ENCODE results near the gene LYST.

Gene LYST

DNA sequence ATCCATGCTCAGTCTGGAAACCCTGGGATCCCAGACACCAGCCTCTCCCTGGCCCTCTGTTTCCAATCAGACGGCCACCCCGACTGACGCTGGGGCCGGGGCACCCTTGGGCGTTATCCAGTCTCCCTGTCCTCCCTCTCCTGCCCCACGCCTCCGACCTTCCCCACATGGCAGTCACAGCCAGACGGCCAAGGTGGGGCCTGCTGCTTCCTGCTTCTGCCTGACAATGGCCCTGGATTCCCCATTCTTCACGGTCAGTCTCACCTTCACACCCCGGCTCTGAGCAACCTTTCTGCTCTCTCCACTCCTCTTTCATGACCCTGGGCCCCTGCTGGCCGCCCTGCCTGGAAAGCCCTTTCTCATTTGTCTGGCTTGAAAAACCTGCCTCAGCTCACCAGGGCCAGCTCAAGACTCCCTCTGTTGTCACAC, 223.7 kb downstream of the LYST start:
- TF ChIP-seq, protein P1, sequence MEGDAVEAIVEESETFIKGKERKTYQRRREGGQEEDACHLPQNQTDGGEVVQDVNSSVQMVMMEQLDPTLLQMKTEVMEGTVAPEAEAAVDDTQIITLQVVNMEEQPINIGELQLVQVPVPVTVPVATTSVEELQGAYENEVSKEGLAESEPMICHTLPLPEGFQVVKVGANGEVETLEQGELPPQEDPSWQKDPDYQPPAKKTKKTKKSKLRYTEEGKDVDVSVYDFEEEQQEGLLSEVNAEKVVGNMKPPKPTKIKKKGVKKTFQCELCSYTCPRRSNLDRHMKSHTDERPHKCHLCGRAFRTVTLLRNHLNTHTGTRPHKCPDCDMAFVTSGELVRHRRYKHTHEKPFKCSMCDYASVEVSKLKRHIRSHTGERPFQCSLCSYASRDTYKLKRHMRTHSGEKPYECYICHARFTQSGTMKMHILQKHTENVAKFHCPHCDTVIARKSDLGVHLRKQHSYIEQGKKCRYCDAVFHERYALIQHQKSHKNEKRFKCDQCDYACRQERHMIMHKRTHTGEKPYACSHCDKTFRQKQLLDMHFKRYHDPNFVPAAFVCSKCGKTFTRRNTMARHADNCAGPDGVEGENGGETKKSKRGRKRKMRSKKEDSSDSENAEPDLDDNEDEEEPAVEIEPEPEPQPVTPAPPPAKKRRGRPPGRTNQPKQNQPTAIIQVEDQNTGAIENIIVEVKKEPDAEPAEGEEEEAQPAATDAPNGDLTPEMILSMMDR (IDR thresholded peaks at IDR 0.05; ENCODE audit: low read depth, low read length, poor library complexity, severe bottlenecking), result no peak
- no peak for TF ChIP-seq EZH2phosphoT487 (IDR thresholded peaks at IDR 0.05; ENCODE audit: borderline replicate concordance, low read length)
- H4K20me1 ChIP-seq (ENCODE audit: control insufficient read depth, insufficient read depth, low read depth, low read length), result no peaks in the 10 kb centered on the region
- no peak overlapping the region for H3K4me2 ChIP-seq (ENCODE audit: low read length)
- no peak overlapping the region for H3K4me3 ChIP-seq (ENCODE audit: low read length)
- no peaks in the 10 kb centered on the region for H3F3A ChIP-seq (ENCODE audit: control insufficient read depth, insufficient read depth)
- no peaks in the 10 kb centered on the region for H3K9me2 ChIP-seq (replicated peaks; ENCODE audit: control insufficient read depth, low read length)
- H3K36me3 ChIP-seq (ENCODE audit: control insufficient read depth, low read length), result no peaks in the 10 kb centered on the region
- H3K4me1 ChIP-seq (ENCODE audit: control insufficient read depth, low read length), result no peaks in the 10 kb centered on the region
- no peak overlapping the region for H3K27ac ChIP-seq (ENCODE audit: low read depth, low read length)
- H3K79me2 ChIP-seq (ENCODE audit: control insufficient read depth, low read length), result no peaks in the 10 kb centered on the region
- H3K9me3 ChIP-seq (ENCODE audit: control insufficient read depth, insufficient read depth, low read length), result no peaks in the 10 kb centered on the region
- H3K27me3 ChIP-seq (ENCODE audit: control insufficient read depth, low read length), result peaks cover 15% of the 10 kb centered on the region

DNA sequence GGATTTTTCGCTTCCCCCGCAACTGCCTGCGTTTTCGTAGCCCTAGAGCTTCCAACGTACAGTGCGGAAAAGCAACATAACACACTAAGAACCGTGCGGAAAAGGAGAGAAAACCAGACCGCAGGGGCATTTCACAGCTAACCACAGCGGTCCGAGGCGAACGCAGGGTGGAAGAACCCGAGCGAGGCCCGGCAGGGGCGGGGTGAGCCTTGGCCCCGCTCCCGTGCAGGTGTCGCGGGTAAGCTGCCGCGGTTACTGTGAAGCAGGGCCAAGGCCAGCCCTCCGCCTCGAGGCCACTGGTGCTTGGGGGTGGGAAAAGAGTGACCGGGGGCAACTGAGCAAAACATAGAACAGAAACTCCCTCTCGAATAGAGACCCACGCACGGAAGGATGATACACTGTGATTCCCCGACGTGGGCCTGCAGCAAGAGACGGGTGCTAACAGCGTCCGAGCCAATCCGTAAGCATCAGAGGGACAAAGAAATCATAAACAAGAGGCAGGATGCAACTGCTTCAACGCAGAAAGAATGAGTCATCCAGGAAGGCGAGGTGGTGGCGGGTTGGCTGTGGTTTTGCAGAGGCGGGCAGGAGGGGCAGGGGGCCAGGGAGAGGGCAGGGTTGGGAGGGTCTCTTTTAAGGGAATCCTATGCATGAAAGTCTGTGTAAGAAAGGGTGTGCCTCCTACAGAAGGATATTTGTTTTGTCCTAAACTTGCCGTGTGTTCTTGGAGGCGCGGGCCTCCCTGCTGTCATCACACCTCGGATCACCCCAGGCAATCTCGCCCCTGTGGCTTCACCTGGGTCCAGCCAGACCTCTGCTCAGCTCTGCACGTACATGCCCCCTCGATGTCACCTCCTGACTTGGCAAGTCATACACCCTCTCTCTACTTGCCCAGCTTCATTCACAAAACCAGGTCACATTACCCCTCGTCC, 224.4 kb downstream of the LYST start:
- no peak overlapping the region for H3K27ac ChIP-seq (ENCODE audit: low read depth, low read length)
- H3K4me3 ChIP-seq (ENCODE audit: low read length), result no peak overlapping the region
- H3K79me2 ChIP-seq (ENCODE audit: control insufficient read depth, low read length), result no peaks in the 10 kb centered on the region

DNA sequence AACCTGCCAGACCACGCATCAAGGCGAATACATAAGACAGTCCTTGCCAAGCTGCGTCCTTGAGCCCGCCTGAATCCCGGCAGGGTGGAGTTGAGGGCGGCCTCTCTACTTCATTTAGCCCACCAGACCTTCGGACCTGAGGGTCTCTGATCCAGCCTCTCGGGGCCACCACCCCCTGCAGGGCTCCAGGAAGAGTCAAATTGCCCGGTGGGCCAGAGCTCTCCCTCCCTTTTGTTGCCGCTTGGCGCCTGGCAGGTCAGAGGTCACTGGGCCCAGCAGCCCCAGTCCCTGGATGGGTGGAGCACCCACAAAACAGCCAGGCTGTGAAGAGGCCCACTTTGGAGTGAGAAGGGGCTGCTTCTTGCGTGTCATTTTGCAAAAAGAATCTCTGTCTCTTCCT, 226.1 kb downstream of the LYST start:
- H4K20me1 ChIP-seq (ENCODE audit: control insufficient read depth, insufficient read depth, low read depth, low read length), result no peaks in the 10 kb centered on the region
- no peaks in the 10 kb centered on the region for H3K9me3 ChIP-seq (ENCODE audit: control insufficient read depth, insufficient read depth, low read length)
- H3K4me2 ChIP-seq (ENCODE audit: low read length), result no peak overlapping the region
- H3F3A ChIP-seq (ENCODE audit: control insufficient read depth, insufficient read depth), result no peaks in the 10 kb centered on the region
- no peaks in the 10 kb centered on the region for H3K9me2 ChIP-seq (replicated peaks; ENCODE audit: control insufficient read depth, low read length)
- no peak overlapping the region for H3K4me3 ChIP-seq (ENCODE audit: low read length)
- H3K4me1 ChIP-seq (ENCODE audit: control insufficient read depth, low read length), result no peaks in the 10 kb centered on the region
- no peaks in the 10 kb centered on the region for H3K36me3 ChIP-seq (ENCODE audit: control insufficient read depth, low read length)
- TF ChIP-seq EZH2phosphoT487 (IDR thresholded peaks at IDR 0.05; ENCODE audit: borderline replicate concordance, low read length), result no peak
- TF ChIP-seq, protein P1 (IDR thresholded peaks at IDR 0.05; ENCODE audit: low read depth, low read length, poor library complexity, severe bottlenecking), result no peak
- no peaks in the 10 kb centered on the region for H3K79me2 ChIP-seq (ENCODE audit: control insufficient read depth, low read length)
- H3K27ac ChIP-seq (ENCODE audit: low read depth, low read length), result no peak overlapping the region
- H3K27me3 ChIP-seq (ENCODE audit: control insufficient read depth, low read length), result peaks cover 6% of the 10 kb centered on the region

More for the DNA sequence above, 224.4 kb downstream of the LYST start:
- H4K20me1 ChIP-seq (ENCODE audit: control insufficient read depth, insufficient read depth, low read depth, low read length), result no peaks in the 10 kb centered on the region
- H3K9me2 ChIP-seq (replicated peaks; ENCODE audit: control insufficient read depth, low read length), result no peaks in the 10 kb centered on the region
- H3K36me3 ChIP-seq (ENCODE audit: control insufficient read depth, low read length), result no peaks in the 10 kb centered on the region
- H3K27me3 ChIP-seq (ENCODE audit: control insufficient read depth, low read length), result peaks cover 13% of the 10 kb centered on the region
- H3K4me2 ChIP-seq (ENCODE audit: low read length), result 0 out of 2 replicates have a peak overlapping the region, but pooled peaks have one; percentile 5
- no peaks in the 10 kb centered on the region for H3K4me1 ChIP-seq (ENCODE audit: control insufficient read depth, low read length)
- H3K9me3 ChIP-seq (ENCODE audit: control insufficient read depth, insufficient read depth, low read length), result no peaks in the 10 kb centered on the region
- H3F3A ChIP-seq (ENCODE audit: control insufficient read depth, insufficient read depth), result no peaks in the 10 kb centered on the region
- TF ChIP-seq, protein P1 (IDR thresholded peaks at IDR 0.05; ENCODE audit: low read depth, low read length, poor library complexity, severe bottlenecking), result no peak
- TF ChIP-seq EZH2phosphoT487 (IDR thresholded peaks at IDR 0.05; ENCODE audit: borderline replicate concordance, low read length), result no peak

All from DOHH2 (cell line).